A549 (cell line): ENCODE results near the gene TRPM2. TPM values are rescaled to one million over a fixed set of nuclear protein-coding genes. Genes with fewer than 3 reads are reported as not detected.

ENCODE experiments used
- ATAC-seq, 2 experiments: fragments of 200-7000 bp in 1 of 2; fragments of >200 bp in 1 of 2; cut with Nextera tagmentation in 1 of 2; cut with Tn5 transposase in 1 of 2; 3 replicates each; pipeline versions ENCODE4 v1.8.0 to v1.9.1; 2018 to 2020; ENCODE audit warnings: mild to moderate bottlenecking in 1 of 2, moderate library complexity in 1 of 2
- CTCF ChIA-PET: fragments of 300-600 bp; sonication (Branson Sonifier 250); formaldehyde crosslinking; extraction: SDS; loops from one replicate; lab custom pipeline; 2021; ENCODE audit warnings: antibody characterized with exemption, inconsistent platforms; lab: Yijun Ruan, JAX
- POLR2A ChIA-PET: fragments of 350-600 bp; formaldehyde crosslinking; extraction: SDS; loops from one replicate; lab custom pipeline; 2021; ENCODE audit warnings: antibody characterized with exemption, inconsistent platforms; lab: Yijun Ruan, JAX
- DNase-seq, 2 experiments: peaks; one replicate each; pipeline versions ENCODE4 v3.0.0 to v3.0.0-alpha.2; 2011 to 2016; ENCODE audit warnings: low read depth in 1 of 2, low spot score in 1 of 2
- FAIRE-seq: peaks from 2 replicates; lab custom pipeline; 2011; peaks lifted over from hg19 to GRCh38; lab: Jason Lieb, UNC
- H3K27ac ChIP-seq, 2 experiments: fragments of >200 bp; sonication (Bioruptor Twin); formaldehyde crosslinking; 3 replicates each; pipeline ENCODE4 v1.5.1; 2016 to 2017
- H3K4me1 ChIP-seq: fragments of >200 bp; sonication (Bioruptor Twin); formaldehyde crosslinking; 3 replicates; pipeline ENCODE4 v1.6.1; 2016
- H3K4me2 ChIP-seq: fragments of >200 bp; sonication (Bioruptor Twin); formaldehyde crosslinking; 3 replicates; pipeline ENCODE4 v1.6.1; 2016
- H3K4me3 ChIP-seq: fragments of >200 bp; sonication (Bioruptor Twin); formaldehyde crosslinking; 3 replicates; pipeline ENCODE4 v1.5.1; 2016
- H3K9me3 ChIP-seq: fragments of >200 bp; sonication (Bioruptor Twin); formaldehyde crosslinking; 3 replicates; pipeline ENCODE4 v1.6.1; 2016
- CBX2 ChIP-seq: fragments of 200-600 bp; sonication (generic); IDR thresholded peaks from 2 replicates; pipeline ENCODE4 v1.6.1; 2016; ENCODE audit warnings: low read depth, mild to moderate bottlenecking, borderline replicate concordance
- CHD2 ChIP-seq: fragments of 150-350 bp; IDR thresholded peaks from 2 replicates; pipeline ENCODE4 v1.6.1; 2014; ENCODE audit warnings: low read length; ENCODE audit not compliant: partially characterized antibody
- CHD4 ChIP-seq: fragments of 200-600 bp; sonication (generic); IDR thresholded peaks from 2 replicates; pipeline ENCODE4 v1.6.1; 2016; ENCODE audit warnings: antibody characterized with exemption, mild to moderate bottlenecking, borderline replicate concordance
- E2F6 ChIP-seq: IDR thresholded peaks from 2 replicates; pipeline ENCODE4 v1.6.1; 2012; ENCODE audit warnings: low read depth, borderline replicate concordance
- EHMT2 ChIP-seq: fragments of 200-600 bp; sonication (generic); IDR thresholded peaks from 2 replicates; pipeline ENCODE4 v1.6.1; 2016; ENCODE audit warnings: antibody characterized with exemption, low read depth, mild to moderate bottlenecking, moderate library complexity
- ESRRA ChIP-seq: fragments of 150-350 bp; IDR thresholded peaks from 2 replicates; pipeline ENCODE4 v1.6.1; 2014; ENCODE audit warnings: mild to moderate bottlenecking, low read length, borderline replicate concordance
- FOXS1 ChIP-seq: fragments of 250-450 bp; sonication (Bioruptor Pico); IDR thresholded peaks from 2 replicates; pipeline ENCODE4 v1.5.0; 2020; ENCODE audit warnings: mild to moderate bottlenecking, moderate library complexity
- GATA3 ChIP-seq: IDR thresholded peaks from 2 replicates; pipeline ENCODE4 v1.6.1; 2012; ENCODE audit warnings: borderline replicate concordance
- HEYL ChIP-seq: fragments of 250-450 bp; sonication (Bioruptor Pico); IDR thresholded peaks from 2 replicates; pipeline ENCODE4 v1.8.0; 2021; ENCODE audit warnings: mild to moderate bottlenecking, moderate library complexity
- HOXA7 ChIP-seq: fragments of 250-450 bp; sonication (Bioruptor Pico); IDR thresholded peaks from 2 replicates; pipeline ENCODE4 v1.5.0; 2020; ENCODE audit warnings: mild to moderate bottlenecking, moderate library complexity
- HOXB13 ChIP-seq: fragments of 250-450 bp; sonication (Bioruptor Pico); IDR thresholded peaks from 2 replicates; pipeline ENCODE4 v1.5.0; 2020; ENCODE audit warnings: low read depth, mild to moderate bottlenecking, moderate library complexity
- JUN ChIP-seq, 2 experiments: fragments of >200 bp; sonication (Bioruptor Twin); formaldehyde crosslinking; IDR thresholded peaks; 2 replicates in 1 of 2; 3 replicates in 1 of 2; pipeline ENCODE4 v1.6.1; 2016 to 2017
- MAFK ChIP-seq: fragments of 450-650 bp; IDR thresholded peaks from 2 replicates; pipeline ENCODE4 v1.6.1; 2014; ENCODE audit not compliant: partially characterized antibody
- NFE2L2 ChIP-seq: fragments of 150-350 bp; conservative IDR thresholded peaks from 2 replicates; pipeline ENCODE4 v1.6.1; 2014; ENCODE audit warnings: low read length
- NPAS2 ChIP-seq: fragments of 250-450 bp; sonication (Bioruptor Pico); IDR thresholded peaks from 2 replicates; pipeline ENCODE4 v1.8.0; 2022; ENCODE audit warnings: mild to moderate bottlenecking, moderate library complexity, borderline replicate concordance
- NR3C1 ChIP-seq: fragments of >200 bp; sonication (Bioruptor Twin); formaldehyde crosslinking; IDR thresholded peaks from 3 replicates; pipeline ENCODE4 v1.6.1; 2017
- POLR2A ChIP-seq: IDR thresholded peaks from 2 replicates; pipeline ENCODE4 v1.6.1; 2012; ENCODE audit warnings: mild to moderate bottlenecking, low read length
- POLR2AphosphoS2 ChIP-seq: conservative IDR thresholded peaks from 2 replicates; pipeline ENCODE4 v1.6.1; 2012; ENCODE audit warnings: low read length, improper control_type of control experiment, inconsistent platforms
- RAD21 ChIP-seq, 2 experiments: fragments of >200 bp in 1 of 2; sonication (Bioruptor Twin) in 1 of 2; formaldehyde crosslinking in 1 of 2; IDR thresholded peaks in 1 of 2; conservative IDR thresholded peaks in 1 of 2; 2 replicates in 1 of 2; 3 replicates in 1 of 2; pipeline ENCODE4 v1.6.1; 2012 to 2018; ENCODE audit warnings: inconsistent platforms in 1 of 2
- RARB ChIP-seq: fragments of 250-450 bp; sonication (Bioruptor Pico); IDR thresholded peaks from 2 replicates; pipeline ENCODE4 v1.8.0; 2021; ENCODE audit warnings: mild to moderate bottlenecking, moderate library complexity
- RCOR1 ChIP-seq: fragments of 150-350 bp; IDR thresholded peaks from 2 replicates; pipeline ENCODE4 v1.6.1; 2014; ENCODE audit warnings: antibody characterized with exemption, low read length, low read depth
- RNF2 ChIP-seq: fragments of 200-600 bp; sonication (generic); IDR thresholded peaks from 2 replicates; pipeline ENCODE4 v1.6.1; 2016; ENCODE audit warnings: low read depth, mild to moderate bottlenecking, antibody characterized with exemption, moderate library complexity, borderline replicate concordance
- ZC3H11A ChIP-seq: fragments of 450-650 bp; IDR thresholded peaks from 2 replicates; pipeline ENCODE4 v1.6.1; 2014; ENCODE audit warnings: antibody characterized with exemption, mild to moderate bottlenecking
- ZNF302 ChIP-seq: fragments of 250-450 bp; sonication (Bioruptor Pico); IDR thresholded peaks from 2 replicates; pipeline ENCODE4 v1.9.0; 2021; ENCODE audit warnings: inconsistent platforms, mild to moderate bottlenecking, moderate library complexity
- WGBS: methylation state at CpG from one replicate; pipeline ENCODE4 v1.1.6; 2017; ENCODE audit errors: missing lambda C conversion rate; 5-methylcytosine and 5-hydroxymethylcytosine counted together
- polyA plus RNA-seq, 4 experiments: library from polyadenylated mRNA; depleted of rRNA in 3 of 4; stranded (reverse); fragments of >200 nt; fragmentation: RNase III in 1 of 4; extraction: RNeasy Plus Mini Kit Qiagen cat#74134 plus additional on column Dnase treatment in 1 of 4; gene quantifications; 2 replicates in 3 of 4; 3 replicates in 1 of 4; pipeline ENCODE4 v1.2.3, GENCODE V29; 2011 to 2017
- TF ChIP-seq, protein P1 (sequence below): fragments of 150-350 bp; IDR thresholded peaks from 2 replicates; pipeline ENCODE4 v1.6.1; 2014; ENCODE audit warnings: low read depth, mild to moderate bottlenecking, low read length
- TF ChIP-seq, protein P2 (sequence below): fragments of 200-600 bp; sonication (generic); IDR thresholded peaks from 2 replicates; pipeline ENCODE4 v1.6.1; 2016; ENCODE audit warnings: antibody characterized with exemption, mild to moderate bottlenecking, moderate library complexity
- TF ChIP-seq, protein P3 (sequence below): fragments of >200 bp; sonication (Bioruptor Twin); formaldehyde crosslinking; IDR thresholded peaks from 3 replicates; pipeline ENCODE4 v1.6.1; 2016
- TF ChIP-seq, protein P4 (sequence below): fragments of 250-450 bp; sonication (Bioruptor Pico); IDR thresholded peaks from 2 replicates; pipeline ENCODE4 v1.5.0; 2021; ENCODE audit warnings: mild to moderate bottlenecking, moderate library complexity, borderline replicate concordance

The TRPM2 gene
- polyA plus RNA-seq, 2 of the 4 experiments (the other 2 are of a cell fraction): 3.2 to 5.5 TPM

GRCh38 chr21:44438531-44439210 is 85.2 kb downstream of the TRPM2 start:
- Histone ChIP-seq H3K9me3 (no peaks in the 10 kb centered on the region), H3K4me3 (no peak overlapping the region), H3K4me2 (no peak overlapping the region), H3K27ac (no peak overlapping the region), H3K4me1 (no peaks in the 10 kb centered on the region)
- no peak for DNase-seq
- TF ChIP-seq E2F6: no peak
- TF ChIP-seq, protein P1, sequence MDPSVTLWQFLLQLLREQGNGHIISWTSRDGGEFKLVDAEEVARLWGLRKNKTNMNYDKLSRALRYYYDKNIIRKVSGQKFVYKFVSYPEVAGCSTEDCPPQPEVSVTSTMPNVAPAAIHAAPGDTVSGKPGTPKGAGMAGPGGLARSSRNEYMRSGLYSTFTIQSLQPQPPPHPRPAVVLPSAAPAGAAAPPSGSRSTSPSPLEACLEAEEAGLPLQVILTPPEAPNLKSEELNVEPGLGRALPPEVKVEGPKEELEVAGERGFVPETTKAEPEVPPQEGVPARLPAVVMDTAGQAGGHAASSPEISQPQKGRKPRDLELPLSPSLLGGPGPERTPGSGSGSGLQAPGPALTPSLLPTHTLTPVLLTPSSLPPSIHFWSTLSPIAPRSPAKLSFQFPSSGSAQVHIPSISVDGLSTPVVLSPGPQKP: no peak
- no peak for TF ChIP-seq FOXS1 (CRISPR knock-in tag)
- TF ChIP-seq RARB (CRISPR knock-in tag): no peak
- no peak for TF ChIP-seq POLR2AphosphoS2
- TF ChIP-seq, protein P2, sequence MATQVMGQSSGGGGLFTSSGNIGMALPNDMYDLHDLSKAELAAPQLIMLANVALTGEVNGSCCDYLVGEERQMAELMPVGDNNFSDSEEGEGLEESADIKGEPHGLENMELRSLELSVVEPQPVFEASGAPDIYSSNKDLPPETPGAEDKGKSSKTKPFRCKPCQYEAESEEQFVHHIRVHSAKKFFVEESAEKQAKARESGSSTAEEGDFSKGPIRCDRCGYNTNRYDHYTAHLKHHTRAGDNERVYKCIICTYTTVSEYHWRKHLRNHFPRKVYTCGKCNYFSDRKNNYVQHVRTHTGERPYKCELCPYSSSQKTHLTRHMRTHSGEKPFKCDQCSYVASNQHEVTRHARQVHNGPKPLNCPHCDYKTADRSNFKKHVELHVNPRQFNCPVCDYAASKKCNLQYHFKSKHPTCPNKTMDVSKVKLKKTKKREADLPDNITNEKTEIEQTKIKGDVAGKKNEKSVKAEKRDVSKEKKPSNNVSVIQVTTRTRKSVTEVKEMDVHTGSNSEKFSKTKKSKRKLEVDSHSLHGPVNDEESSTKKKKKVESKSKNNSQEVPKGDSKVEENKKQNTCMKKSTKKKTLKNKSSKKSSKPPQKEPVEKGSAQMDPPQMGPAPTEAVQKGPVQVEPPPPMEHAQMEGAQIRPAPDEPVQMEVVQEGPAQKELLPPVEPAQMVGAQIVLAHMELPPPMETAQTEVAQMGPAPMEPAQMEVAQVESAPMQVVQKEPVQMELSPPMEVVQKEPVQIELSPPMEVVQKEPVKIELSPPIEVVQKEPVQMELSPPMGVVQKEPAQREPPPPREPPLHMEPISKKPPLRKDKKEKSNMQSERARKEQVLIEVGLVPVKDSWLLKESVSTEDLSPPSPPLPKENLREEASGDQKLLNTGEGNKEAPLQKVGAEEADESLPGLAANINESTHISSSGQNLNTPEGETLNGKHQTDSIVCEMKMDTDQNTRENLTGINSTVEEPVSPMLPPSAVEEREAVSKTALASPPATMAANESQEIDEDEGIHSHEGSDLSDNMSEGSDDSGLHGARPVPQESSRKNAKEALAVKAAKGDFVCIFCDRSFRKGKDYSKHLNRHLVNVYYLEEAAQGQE: no peak
- no peak for TF ChIP-seq CHD4
- TF ChIP-seq ZC3H11A: no peak
- TF ChIP-seq HEYL: no peak
- no peak for TF ChIP-seq JUN (IDR thresholded peaks at IDR 0.05)
- TF ChIP-seq EHMT2: no peak
- TF ChIP-seq, protein P3, sequence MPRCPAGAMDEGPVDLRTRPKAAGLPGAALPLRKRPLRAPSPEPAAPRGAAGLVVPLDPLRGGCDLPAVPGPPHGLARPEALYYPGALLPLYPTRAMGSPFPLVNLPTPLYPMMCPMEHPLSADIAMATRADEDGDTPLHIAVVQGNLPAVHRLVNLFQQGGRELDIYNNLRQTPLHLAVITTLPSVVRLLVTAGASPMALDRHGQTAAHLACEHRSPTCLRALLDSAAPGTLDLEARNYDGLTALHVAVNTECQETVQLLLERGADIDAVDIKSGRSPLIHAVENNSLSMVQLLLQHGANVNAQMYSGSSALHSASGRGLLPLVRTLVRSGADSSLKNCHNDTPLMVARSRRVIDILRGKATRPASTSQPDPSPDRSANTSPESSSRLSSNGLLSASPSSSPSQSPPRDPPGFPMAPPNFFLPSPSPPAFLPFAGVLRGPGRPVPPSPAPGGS: no peak
- no peak for TF ChIP-seq NFE2L2
- no peak for TF ChIP-seq MAFK
- TF ChIP-seq RCOR1: no peak
- TF ChIP-seq ZNF302 (CRISPR knock-in tag): no peak
- FAIRE-seq: no peak
- WGBS: 86% methylated on average over 12 of the region's 34 CpGs
- ChIA-PET CTCF (no interaction called here), POLR2A (no interaction called here)
- no peak for ATAC-seq

- Histone ChIP-seq H3K4me2 (no peak overlapping the region), H3K4me3 (no peak overlapping the region), H3K27ac (no peak overlapping the region), H3K4me1 (no peaks in the 10 kb centered on the region), H3K9me3 (no peaks in the 10 kb centered on the region)
- WGBS: 50% methylated on average over 8 of the region's 11 CpGs
- no peak for FAIRE-seq
- ATAC-seq: no peak
- CTCF ChIA-PET: no interaction called here
- DNase-seq: no peak
- POLR2A ChIA-PET: no interaction called here
- TF ChIP-seq HOXB13 (no peak), NR3C1 (no peak), POLR2AphosphoS2 (no peak), RNF2 (no peak), CBX2 (no peak), ZNF302 (CRISPR knock-in tag) (no peak), HOXA7 (no peak), RAD21 (conservative IDR thresholded peaks at IDR 0.05 in 1 of 2, IDR thresholded peaks at IDR 0.05 in 1 of 2) (no peak), RCOR1 (no peak), NPAS2 (no peak), ESRRA (no peak), MAFK (no peak), POLR2A (no peak), CHD2 (no peak), GATA3 (no peak)
- TF ChIP-seq, protein P4, sequence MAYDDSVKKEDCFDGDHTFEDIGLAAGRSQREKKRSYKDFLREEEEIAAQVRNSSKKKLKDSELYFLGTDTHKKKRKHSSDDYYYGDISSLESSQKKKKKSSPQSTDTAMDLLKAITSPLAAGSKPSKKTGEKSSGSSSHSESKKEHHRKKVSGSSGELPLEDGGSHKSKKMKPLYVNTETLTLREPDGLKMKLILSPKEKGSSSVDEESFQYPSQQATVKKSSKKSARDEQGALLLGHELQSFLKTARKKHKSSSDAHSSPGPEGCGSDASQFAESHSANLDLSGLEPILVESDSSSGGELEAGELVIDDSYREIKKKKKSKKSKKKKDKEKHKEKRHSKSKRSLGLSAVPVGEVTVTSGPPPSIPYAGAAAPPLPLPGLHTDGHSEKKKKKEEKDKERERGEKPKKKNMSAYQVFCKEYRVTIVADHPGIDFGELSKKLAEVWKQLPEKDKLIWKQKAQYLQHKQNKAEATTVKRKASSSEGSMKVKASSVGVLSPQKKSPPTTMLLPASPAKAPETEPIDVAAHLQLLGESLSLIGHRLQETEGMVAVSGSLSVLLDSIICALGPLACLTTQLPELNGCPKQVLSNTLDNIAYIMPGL (CRISPR knock-in tag): no peak
Observed at GRCh38 chr21:44439211-44439600, 85.8 kb downstream of the TRPM2 start.
